Kidney tubule cell (primary cell): ENCODE data around the gene TBC1D30.

Source experiments
- DNase-seq: peaks from one replicate; pipeline ENCODE4 v3.0.0-alpha.2; 2018; ENCODE audit warnings: low spot score

The TBC1D30 gene

DNA sequence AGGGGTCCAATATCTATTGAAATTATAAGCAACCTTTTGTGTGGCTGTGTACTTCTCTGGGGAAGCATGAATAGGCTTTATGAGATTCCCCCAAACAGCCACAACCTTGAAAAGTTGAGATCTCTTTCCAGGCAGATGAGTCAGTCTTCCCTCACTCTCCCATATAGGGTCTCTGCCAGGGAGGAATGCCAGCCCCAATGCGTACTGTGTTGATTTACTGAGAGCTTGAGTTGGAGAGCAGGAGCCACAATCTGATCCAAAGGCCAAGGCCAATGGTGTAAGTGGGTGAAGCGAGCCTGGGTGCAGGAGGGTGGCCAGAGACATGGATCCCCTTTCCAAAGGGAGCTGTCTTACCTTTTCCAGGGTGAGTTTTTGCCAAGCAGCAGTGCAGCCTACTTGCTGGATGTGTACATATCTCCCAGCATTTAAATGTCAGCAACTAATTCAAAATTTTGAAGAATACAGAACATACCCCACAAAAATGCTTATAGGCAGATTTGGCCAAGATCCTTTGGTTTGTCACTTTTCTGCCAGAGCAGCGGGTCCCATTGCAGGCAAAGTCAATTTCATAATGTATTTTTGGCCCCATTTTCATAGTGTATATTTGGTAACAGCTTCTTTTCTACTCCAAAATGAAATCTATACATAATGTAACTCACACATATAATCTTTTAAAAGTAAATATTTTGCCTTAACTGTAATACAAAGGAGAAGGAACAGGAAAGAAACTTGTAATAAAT lies 88.2 kb downstream of the TBC1D30 start:
- no peak for DNase-seq

DNA sequence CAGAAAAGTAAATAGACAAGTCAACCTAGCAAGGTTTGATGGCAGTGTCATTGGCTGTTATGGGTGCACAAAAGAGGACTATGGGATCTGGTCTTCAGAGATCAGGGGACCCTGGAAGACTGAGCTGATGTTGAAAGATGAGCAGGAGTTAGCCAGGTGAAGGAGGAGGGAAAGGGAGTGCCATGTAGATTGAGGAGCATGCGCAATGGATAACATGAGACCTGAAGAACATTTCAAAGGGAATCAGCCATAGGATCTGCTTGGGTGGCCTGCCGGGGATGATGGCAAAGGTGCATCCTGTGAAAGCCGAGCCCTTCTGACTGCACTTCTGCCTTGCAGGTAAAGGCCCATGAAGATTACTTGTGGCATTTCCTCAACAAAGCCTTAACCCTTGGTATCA lies 90.8 kb downstream of the TBC1D30 start:
- no peak for DNase-seq

DNA sequence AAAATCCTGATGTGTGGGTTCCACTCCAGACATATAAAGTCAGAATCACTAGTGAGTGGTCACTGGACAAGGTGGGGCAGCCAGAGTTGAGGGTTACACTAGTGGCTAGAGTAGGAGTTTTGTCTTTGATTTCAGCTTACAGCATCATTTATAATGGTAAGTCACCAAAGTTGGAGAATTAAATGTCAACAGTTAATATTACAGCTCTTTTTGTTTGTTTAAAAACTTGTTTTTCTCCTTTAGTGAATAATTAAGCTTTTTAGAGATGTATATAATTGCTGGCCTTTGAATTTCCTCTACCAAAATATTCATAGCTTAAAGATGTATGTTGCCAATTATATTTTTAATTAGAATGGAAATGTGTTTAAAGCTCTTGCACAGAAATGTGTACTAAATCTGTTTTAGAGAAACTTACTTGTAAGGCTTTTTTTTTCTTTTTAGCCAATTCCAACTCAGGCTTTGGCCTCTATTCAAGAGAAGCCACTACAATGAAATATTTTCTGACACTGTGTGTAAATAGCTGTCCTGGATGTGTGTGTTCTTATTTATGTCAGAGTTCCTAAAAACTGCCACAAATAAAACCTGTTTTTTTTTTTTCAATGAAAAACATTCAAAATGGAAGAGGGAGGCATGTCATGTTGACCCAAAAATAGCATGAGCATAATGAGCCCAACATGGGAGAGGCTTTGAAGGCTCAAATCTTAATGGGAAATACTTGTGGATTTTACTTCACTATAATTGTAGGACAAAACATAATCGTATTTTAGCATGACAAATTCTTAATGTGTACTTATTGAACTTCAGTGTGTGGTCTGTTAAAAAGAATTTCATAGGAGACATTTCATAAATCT lies 92.2 kb downstream of the TBC1D30 start:
- DNase-seq = no peak

DNA sequence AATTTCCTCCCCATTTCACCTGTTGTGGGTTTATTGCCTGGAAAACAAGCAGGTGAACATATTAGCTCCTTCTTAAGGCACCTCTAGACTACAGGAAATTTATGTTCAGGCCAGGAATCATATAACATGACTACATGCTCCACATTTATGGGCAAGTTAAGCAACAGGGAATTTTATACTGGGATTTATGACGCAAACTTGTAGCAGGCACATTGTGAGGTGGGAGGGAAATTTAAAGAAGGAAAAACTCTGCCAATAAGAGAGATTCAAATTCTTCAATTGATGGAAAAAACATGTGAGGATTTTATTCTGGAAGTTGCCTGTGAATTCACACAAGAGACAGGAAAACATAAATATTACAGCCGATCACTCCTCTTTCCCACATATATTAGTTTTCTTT lies 93.9 kb downstream of the TBC1D30 start:
- no peak for DNase-seq

DNA sequence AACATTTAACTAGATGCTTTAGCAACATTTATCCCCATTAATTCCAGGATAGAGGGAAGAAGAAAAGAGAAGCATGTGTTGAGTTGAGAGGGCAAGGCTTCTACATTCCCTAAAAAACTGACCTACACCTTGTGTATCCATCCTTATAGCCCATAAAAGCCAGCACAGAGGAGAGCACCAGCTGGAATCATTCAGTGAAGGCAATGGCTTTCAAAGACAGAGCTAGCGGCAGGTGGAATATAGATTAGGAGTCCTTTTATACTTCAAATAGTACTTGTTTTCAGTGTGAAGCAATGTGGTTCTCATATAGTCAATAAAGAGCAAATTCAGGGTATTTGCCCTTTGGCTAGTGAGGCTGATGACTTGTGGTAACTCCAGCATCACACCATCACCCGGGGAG lies 94.4 kb downstream of the TBC1D30 start:
- DNase-seq = no peak

DNA sequence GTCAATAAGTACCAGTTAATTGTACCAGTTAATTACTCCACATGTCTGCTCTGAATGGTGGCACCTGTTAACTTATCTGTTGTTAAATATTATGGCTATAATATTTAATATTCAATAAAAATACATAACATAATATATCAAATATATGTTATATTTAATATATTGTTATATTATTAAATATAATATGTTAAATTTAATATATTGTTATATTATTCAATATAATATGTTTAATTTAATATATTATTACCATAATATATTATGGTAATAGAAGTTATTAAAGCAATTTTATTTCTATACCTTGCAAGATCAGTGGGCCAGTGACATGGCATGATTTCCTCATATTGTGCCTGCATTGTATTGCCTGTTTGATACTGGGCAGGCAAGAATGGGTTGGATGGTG lies 98.4 kb downstream of the TBC1D30 start:
- DNase-seq = no peak

DNA sequence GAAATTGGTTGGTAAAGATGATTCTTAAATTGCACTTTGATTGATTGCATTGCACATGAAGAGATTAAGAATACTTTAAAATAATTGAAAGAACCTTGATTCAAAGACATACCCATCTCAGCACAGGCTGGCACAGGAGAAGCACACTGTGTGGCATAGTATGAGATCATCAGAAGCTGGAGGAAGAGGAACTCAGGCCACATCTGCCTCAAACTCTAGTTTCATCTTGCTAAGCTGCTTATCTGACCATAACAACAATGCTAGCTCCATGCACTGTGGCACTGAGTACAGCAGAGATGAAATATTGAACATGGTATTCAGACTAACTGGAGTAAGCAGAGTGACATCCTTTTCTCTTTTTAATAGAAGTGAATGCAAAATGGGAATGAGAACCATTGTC lies 99.1 kb downstream of the TBC1D30 start:
- no peak for DNase-seq
